Liver (tissue), 3 donors: ENCODE measurements around the gene WNT11.

Source experiments
- EGR1 ChIP-seq, 2 donors: IDR thresholded peaks; 2 replicates each; pipeline ENCODE4 v1.6.1; 2016 to 2018; ENCODE audit warnings: antibody characterized with exemption in 2 of 2, low read depth in 2 of 2
- GABPA ChIP-seq, 2 donors: IDR thresholded peaks in 1 of 2; conservative IDR thresholded peaks in 1 of 2; 2 replicates each; pipeline ENCODE4 v1.6.1; 2016; ENCODE audit warnings: antibody characterized with exemption in 2 of 2, mild to moderate bottlenecking in 1 of 2, moderate library complexity in 1 of 2
- SP1 ChIP-seq: IDR thresholded peaks from 2 replicates; pipeline ENCODE4 v1.6.1; 2018; ENCODE audit warnings: antibody characterized with exemption, mild to moderate bottlenecking
- TF ChIP-seq, protein P1 (sequence below): fragments of 150-350 bp; IDR thresholded peaks from 2 replicates; pipeline ENCODE4 v1.5.1; 2017; ENCODE audit warnings: improper control_type of control experiment, low read depth, low read length; ENCODE audit not compliant: missing input control
- donor health status: healthy.
- donor health status: healthy.

DNA sequence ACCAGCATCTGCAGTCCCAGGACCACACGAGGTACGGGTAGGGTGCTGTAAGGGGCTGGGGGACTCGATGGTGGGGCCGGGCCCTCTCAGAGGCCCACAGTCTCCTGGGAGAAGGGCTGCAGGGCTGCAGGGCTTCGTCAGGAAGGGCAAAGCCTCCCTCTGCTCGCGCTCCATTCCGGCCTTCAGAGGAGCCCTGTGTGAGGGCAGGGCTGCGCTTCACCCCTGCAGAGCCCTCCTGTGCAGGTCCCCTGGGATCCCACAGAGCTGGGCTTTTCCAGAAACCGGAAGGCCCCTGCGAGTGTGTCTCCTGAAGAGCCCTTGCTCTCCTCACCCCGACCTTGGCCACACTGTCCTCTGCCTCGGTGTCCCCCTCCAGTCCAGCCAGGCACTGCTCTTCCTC lies 27.2 kb downstream of the WNT11 start:
- TF ChIP-seq, protein P1, sequence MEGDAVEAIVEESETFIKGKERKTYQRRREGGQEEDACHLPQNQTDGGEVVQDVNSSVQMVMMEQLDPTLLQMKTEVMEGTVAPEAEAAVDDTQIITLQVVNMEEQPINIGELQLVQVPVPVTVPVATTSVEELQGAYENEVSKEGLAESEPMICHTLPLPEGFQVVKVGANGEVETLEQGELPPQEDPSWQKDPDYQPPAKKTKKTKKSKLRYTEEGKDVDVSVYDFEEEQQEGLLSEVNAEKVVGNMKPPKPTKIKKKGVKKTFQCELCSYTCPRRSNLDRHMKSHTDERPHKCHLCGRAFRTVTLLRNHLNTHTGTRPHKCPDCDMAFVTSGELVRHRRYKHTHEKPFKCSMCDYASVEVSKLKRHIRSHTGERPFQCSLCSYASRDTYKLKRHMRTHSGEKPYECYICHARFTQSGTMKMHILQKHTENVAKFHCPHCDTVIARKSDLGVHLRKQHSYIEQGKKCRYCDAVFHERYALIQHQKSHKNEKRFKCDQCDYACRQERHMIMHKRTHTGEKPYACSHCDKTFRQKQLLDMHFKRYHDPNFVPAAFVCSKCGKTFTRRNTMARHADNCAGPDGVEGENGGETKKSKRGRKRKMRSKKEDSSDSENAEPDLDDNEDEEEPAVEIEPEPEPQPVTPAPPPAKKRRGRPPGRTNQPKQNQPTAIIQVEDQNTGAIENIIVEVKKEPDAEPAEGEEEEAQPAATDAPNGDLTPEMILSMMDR: no peak
- TF ChIP-seq EGR1 (IDR thresholded peaks at IDR 0.05; ENCODE audit: low read depth in 2 of 2): no peak
- TF ChIP-seq SP1: no peak
- TF ChIP-seq GABPA (IDR thresholded peaks at IDR 0.05 in 1 of 2, conservative IDR thresholded peaks at IDR 0.05 in 1 of 2): no peak
